IPS-20b (cell line): ENCODE measurements around the gene TMEM131L.

Experiments
- H3K27ac ChIP-seq: one replicate; pipeline ENCODE4 v1.5.1; 2013; ENCODE audit warnings: low read length
- H3K27me3 ChIP-seq: 2 replicates; pipeline ENCODE4 v1.6.1; 2013; ENCODE audit warnings: mild to moderate bottlenecking, low read length, inconsistent platforms; ENCODE audit not compliant: insufficient read depth
- H3K36me3 ChIP-seq: 2 replicates; pipeline ENCODE4 v1.6.1; 2013; ENCODE audit warnings: low read depth, mild to moderate bottlenecking, inconsistent platforms, low read length, moderate library complexity; ENCODE audit not compliant: insufficient read depth
- H3K4me1 ChIP-seq: 2 replicates; pipeline ENCODE4 v1.6.1; 2013; ENCODE audit warnings: mild to moderate bottlenecking, control low read depth, inconsistent platforms, low read length, moderate library complexity; ENCODE audit not compliant: insufficient read depth
- H3K4me3 ChIP-seq: 2 replicates; pipeline ENCODE4 v1.5.1; 2013; ENCODE audit warnings: mild to moderate bottlenecking, low read length, inconsistent platforms
- H3K9ac ChIP-seq: 2 replicates; pipeline ENCODE4 v1.6.1; 2013; ENCODE audit warnings: low read depth, mild to moderate bottlenecking, inconsistent platforms, low read length, moderate library complexity
- H3K9me3 ChIP-seq: 2 replicates; pipeline ENCODE4 v1.6.1; 2013; ENCODE audit warnings: mild to moderate bottlenecking, low read depth, low read length, inconsistent platforms; ENCODE audit not compliant: insufficient read depth

The TMEM131L gene

GRCh38 chr4:153514001-153514526 lies 47.9 kb downstream of the TMEM131L start:
- Histone ChIP-seq H3K4me3 (no peak overlapping the region), H3K27me3 (no peaks in the 10 kb centered on the region), H3K4me1 (peaks cover 19% of the 10 kb centered on the region), H3K9ac (no peak overlapping the region), H3K36me3 (no peaks in the 10 kb centered on the region), H3K27ac (no peak overlapping the region), H3K9me3 (no peaks in the 10 kb centered on the region)

- Histone ChIP-seq H3K4me3 (no peak overlapping the region), H3K9me3 (no peaks in the 10 kb centered on the region), H3K27me3 (no peaks in the 10 kb centered on the region), H3K9ac (no peak overlapping the region), H3K36me3 (no peaks in the 10 kb centered on the region), H3K27ac (no peak overlapping the region), H3K4me1 (peaks cover 19% of the 10 kb centered on the region)
Observed at GRCh38 chr4:153514688-153515426, 48.7 kb downstream of the TMEM131L start.

- Histone ChIP-seq H3K4me3 (no peak overlapping the region), H3K36me3 (no peaks in the 10 kb centered on the region), H3K27ac (no peak overlapping the region), H3K4me1 (peaks cover 19% of the 10 kb centered on the region), H3K27me3 (no peaks in the 10 kb centered on the region), H3K9me3 (no peaks in the 10 kb centered on the region), H3K9ac (no peak overlapping the region)
Observed at GRCh38 chr4:153517159-153517558, 51.0 kb downstream of the TMEM131L start.

GRCh38 chr4:153518001-153518400 lies 51.8 kb downstream of the TMEM131L start:
- Histone ChIP-seq H3K36me3 (no peaks in the 10 kb centered on the region), H3K27me3 (no peaks in the 10 kb centered on the region), H3K9me3 (no peaks in the 10 kb centered on the region), H3K4me3 (no peak overlapping the region), H3K9ac (no peak overlapping the region), H3K27ac (no peak overlapping the region), H3K4me1 (peaks cover 16% of the 10 kb centered on the region)

- Histone ChIP-seq H3K9me3 (no peaks in the 10 kb centered on the region), H3K9ac (no peak overlapping the region), H3K27ac (no peak overlapping the region), H3K27me3 (no peaks in the 10 kb centered on the region), H3K36me3 (no peaks in the 10 kb centered on the region), H3K4me1 (peaks cover 16% of the 10 kb centered on the region), H3K4me3 (no peak overlapping the region)
Observed at GRCh38 chr4:153518637-153519389, 52.7 kb downstream of the TMEM131L start.

- Histone ChIP-seq H3K9ac (no peak overlapping the region), H3K27ac (no peak overlapping the region), H3K4me1 (peaks cover 15% of the 10 kb centered on the region)
Observed at GRCh38 chr4:153519687-153520086, 53.5 kb downstream of the TMEM131L start.

GRCh38 chr4:153520227-153520626 lies 54.1 kb downstream of the TMEM131L start:
- Histone ChIP-seq H3K9ac (no peak overlapping the region), H3K27me3 (no peaks in the 10 kb centered on the region), H3K4me3 (no peak overlapping the region), H3K4me1 (peaks cover 17% of the 10 kb centered on the region), H3K27ac (no peak overlapping the region), H3K36me3 (no peaks in the 10 kb centered on the region), H3K9me3 (no peaks in the 10 kb centered on the region)

More at GRCh38 chr4:153519687-153520086, 53.5 kb downstream of the TMEM131L start:
- H3K36me3 ChIP-seq = no peaks in the 10 kb centered on the region
- H3K27me3 ChIP-seq = no peaks in the 10 kb centered on the region
- no peaks in the 10 kb centered on the region for H3K9me3 ChIP-seq
- H3K4me3 ChIP-seq = no peak overlapping the region

GRCh38 chr4:153520801-153521329 lies 54.7 kb downstream of the TMEM131L start:
- Histone ChIP-seq H3K4me3 (no peak overlapping the region), H3K27me3 (no peaks in the 10 kb centered on the region), H3K27ac (no peak overlapping the region), H3K36me3 (no peaks in the 10 kb centered on the region), H3K9ac (no peak overlapping the region), H3K4me1 (peaks cover 17% of the 10 kb centered on the region), H3K9me3 (no peaks in the 10 kb centered on the region)

- no peaks in the 10 kb centered on the region for H3K36me3 ChIP-seq
- H3K4me3 ChIP-seq = no peak overlapping the region
Observed at GRCh38 chr4:153521478-153521877, 55.3 kb downstream of the TMEM131L start.

GRCh38 chr4:153521999-153522801 lies 56.0 kb downstream of the TMEM131L start:
- Histone ChIP-seq H3K9ac (no peak overlapping the region), H3K36me3 (no peaks in the 10 kb centered on the region), H3K27me3 (no peaks in the 10 kb centered on the region), H3K4me1 (peaks cover 17% of the 10 kb centered on the region), H3K27ac (no peak overlapping the region), H3K4me3 (no peak overlapping the region), H3K9me3 (no peaks in the 10 kb centered on the region)

More at GRCh38 chr4:153521478-153521877, 55.3 kb downstream of the TMEM131L start:
- H3K9ac ChIP-seq = no peak overlapping the region
- H3K4me1 ChIP-seq = peaks cover 17% of the 10 kb centered on the region
- no peaks in the 10 kb centered on the region for H3K27me3 ChIP-seq
- no peaks in the 10 kb centered on the region for H3K9me3 ChIP-seq
- no peak overlapping the region for H3K27ac ChIP-seq

GRCh38 chr4:153522802-153523094 lies 56.6 kb downstream of the TMEM131L start:
- Histone ChIP-seq H3K9ac (no peak overlapping the region), H3K36me3 (no peaks in the 10 kb centered on the region), H3K27me3 (no peaks in the 10 kb centered on the region), H3K9me3 (no peaks in the 10 kb centered on the region), H3K4me3 (no peak overlapping the region), H3K27ac (no peak overlapping the region), H3K4me1 (peaks cover 17% of the 10 kb centered on the region)
